SK-N-SH treated with all-trans-retinoic acid at 6 μM for 48 hours (cell line): ENCODE results near the gene GLI2.

Source experiments
- ARNTL ChIP-seq: fragments of 450-650 bp; formaldehyde crosslinking; IDR thresholded peaks from 2 replicates; pipeline ENCODE4 v1.5.0; 2020; ENCODE audit warnings: low read depth, mild to moderate bottlenecking, moderate library complexity, borderline replicate concordance
- BACH2 ChIP-seq: fragments of 250-450 bp; sonication (Bioruptor Pico); IDR thresholded peaks from 2 replicates; pipeline ENCODE4 v1.9.0; 2021; ENCODE audit warnings: mild to moderate bottlenecking, borderline replicate concordance
- ESRRG ChIP-seq: fragments of 250-450 bp; sonication (Bioruptor Pico); IDR thresholded peaks from 2 replicates; pipeline ENCODE4 v1.6.1; 2021; ENCODE audit warnings: mild to moderate bottlenecking
- GLIS3 ChIP-seq: fragments of 250-450 bp; sonication (Bioruptor Pico); IDR thresholded peaks from 2 replicates; pipeline ENCODE4 v1.5.0; 2020; ENCODE audit warnings: mild to moderate bottlenecking, moderate library complexity
- ISL1 ChIP-seq: fragments of 250-450 bp; sonication (Bioruptor Pico); IDR thresholded peaks from 2 replicates; pipeline ENCODE4 v2.1.2; 2022; ENCODE audit warnings: mild to moderate bottlenecking, moderate library complexity
- PPARA ChIP-seq: fragments of 250-450 bp; sonication (Bioruptor Pico); IDR thresholded peaks from 2 replicates; pipeline ENCODE4 v1.5.0; 2020; ENCODE audit warnings: mild to moderate bottlenecking, borderline replicate concordance
- TOX ChIP-seq: fragments of 250-450 bp; sonication (Bioruptor Pico); IDR thresholded peaks from 2 replicates; pipeline ENCODE4 v1.8.0; 2021; ENCODE audit warnings: mild to moderate bottlenecking, moderate library complexity, borderline replicate concordance
- ZC3H10 ChIP-seq: fragments of 250-450 bp; sonication (Bioruptor Pico); IDR thresholded peaks from 2 replicates; pipeline ENCODE4 v1.5.1; 2021; ENCODE audit warnings: mild to moderate bottlenecking, moderate library complexity
- ZFP3 ChIP-seq: fragments of 250-450 bp; sonication (Bioruptor Pico); IDR thresholded peaks from 2 replicates; pipeline ENCODE4 v1.5.0; 2020; ENCODE audit warnings: mild to moderate bottlenecking, moderate library complexity
- ZNF70 ChIP-seq: fragments of 450-650 bp; formaldehyde crosslinking; IDR thresholded peaks from 2 replicates; pipeline ENCODE4 v1.5.0; 2020; ENCODE audit warnings: mild to moderate bottlenecking, moderate library complexity
- ZNF8 ChIP-seq: fragments of 450-650 bp; formaldehyde crosslinking; IDR thresholded peaks from 2 replicates; pipeline ENCODE4 v1.5.0; 2020; ENCODE audit warnings: mild to moderate bottlenecking, moderate library complexity
- TF ChIP-seq, protein P1 (sequence below): fragments of 250-450 bp; sonication (Bioruptor Pico); IDR thresholded peaks from 2 replicates; pipeline ENCODE4 v1.5.1; 2020; ENCODE audit warnings: low read depth, mild to moderate bottlenecking, moderate library complexity
- TF ChIP-seq, protein P2 (sequence below): fragments of 250-450 bp; sonication (Bioruptor Pico); IDR thresholded peaks from 2 replicates; pipeline ENCODE4 v1.5.0; 2020; ENCODE audit warnings: mild to moderate bottlenecking, moderate library complexity
- TF ChIP-seq, protein P3 (sequence below): fragments of 250-450 bp; sonication (Bioruptor Pico); IDR thresholded peaks from 2 replicates; pipeline ENCODE4 v1.5.1; 2021; ENCODE audit warnings: mild to moderate bottlenecking, moderate library complexity

- TF ChIP-seq TOX (no peak), ZNF70 (CRISPR knock-in tag) (no peak), ISL1 (CRISPR knock-in tag) (no peak), ZFP3 (CRISPR knock-in tag) (no peak), ESRRG (CRISPR knock-in tag) (no peak), ARNTL (CRISPR knock-in tag) (no peak), ZC3H10 (CRISPR knock-in tag) (no peak), BACH2 (CRISPR knock-in tag) (no peak), PPARA (CRISPR knock-in tag) (no peak), ZNF8 (CRISPR knock-in tag) (no peak), GLIS3 (CRISPR knock-in tag) (no peak)
- TF ChIP-seq, protein P1, sequence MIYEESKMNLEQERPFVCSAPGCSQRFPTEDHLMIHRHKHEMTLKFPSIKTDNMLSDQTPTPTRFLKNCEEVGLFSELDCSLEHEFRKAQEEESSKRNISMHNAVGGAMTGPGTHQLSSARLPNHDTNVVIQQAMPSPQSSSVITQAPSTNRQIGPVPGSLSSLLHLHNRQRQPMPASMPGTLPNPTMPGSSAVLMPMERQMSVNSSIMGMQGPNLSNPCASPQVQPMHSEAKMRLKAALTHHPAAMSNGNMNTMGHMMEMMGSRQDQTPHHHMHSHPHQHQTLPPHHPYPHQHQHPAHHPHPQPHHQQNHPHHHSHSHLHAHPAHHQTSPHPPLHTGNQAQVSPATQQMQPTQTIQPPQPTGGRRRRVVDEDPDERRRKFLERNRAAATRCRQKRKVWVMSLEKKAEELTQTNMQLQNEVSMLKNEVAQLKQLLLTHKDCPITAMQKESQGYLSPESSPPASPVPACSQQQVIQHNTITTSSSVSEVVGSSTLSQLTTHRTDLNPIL (CRISPR knock-in tag): no peak
- TF ChIP-seq, protein P2, sequence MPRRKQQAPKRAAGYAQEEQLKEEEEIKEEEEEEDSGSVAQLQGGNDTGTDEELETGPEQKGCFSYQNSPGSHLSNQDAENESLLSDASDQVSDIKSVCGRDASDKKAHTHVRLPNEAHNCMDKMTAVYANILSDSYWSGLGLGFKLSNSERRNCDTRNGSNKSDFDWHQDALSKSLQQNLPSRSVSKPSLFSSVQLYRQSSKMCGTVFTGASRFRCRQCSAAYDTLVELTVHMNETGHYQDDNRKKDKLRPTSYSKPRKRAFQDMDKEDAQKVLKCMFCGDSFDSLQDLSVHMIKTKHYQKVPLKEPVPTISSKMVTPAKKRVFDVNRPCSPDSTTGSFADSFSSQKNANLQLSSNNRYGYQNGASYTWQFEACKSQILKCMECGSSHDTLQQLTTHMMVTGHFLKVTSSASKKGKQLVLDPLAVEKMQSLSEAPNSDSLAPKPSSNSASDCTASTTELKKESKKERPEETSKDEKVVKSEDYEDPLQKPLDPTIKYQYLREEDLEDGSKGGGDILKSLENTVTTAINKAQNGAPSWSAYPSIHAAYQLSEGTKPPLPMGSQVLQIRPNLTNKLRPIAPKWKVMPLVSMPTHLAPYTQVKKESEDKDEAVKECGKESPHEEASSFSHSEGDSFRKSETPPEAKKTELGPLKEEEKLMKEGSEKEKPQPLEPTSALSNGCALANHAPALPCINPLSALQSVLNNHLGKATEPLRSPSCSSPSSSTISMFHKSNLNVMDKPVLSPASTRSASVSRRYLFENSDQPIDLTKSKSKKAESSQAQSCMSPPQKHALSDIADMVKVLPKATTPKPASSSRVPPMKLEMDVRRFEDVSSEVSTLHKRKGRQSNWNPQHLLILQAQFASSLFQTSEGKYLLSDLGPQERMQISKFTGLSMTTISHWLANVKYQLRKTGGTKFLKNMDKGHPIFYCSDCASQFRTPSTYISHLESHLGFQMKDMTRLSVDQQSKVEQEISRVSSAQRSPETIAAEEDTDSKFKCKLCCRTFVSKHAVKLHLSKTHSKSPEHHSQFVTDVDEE (CRISPR knock-in tag): no peak
- TF ChIP-seq, protein P3, sequence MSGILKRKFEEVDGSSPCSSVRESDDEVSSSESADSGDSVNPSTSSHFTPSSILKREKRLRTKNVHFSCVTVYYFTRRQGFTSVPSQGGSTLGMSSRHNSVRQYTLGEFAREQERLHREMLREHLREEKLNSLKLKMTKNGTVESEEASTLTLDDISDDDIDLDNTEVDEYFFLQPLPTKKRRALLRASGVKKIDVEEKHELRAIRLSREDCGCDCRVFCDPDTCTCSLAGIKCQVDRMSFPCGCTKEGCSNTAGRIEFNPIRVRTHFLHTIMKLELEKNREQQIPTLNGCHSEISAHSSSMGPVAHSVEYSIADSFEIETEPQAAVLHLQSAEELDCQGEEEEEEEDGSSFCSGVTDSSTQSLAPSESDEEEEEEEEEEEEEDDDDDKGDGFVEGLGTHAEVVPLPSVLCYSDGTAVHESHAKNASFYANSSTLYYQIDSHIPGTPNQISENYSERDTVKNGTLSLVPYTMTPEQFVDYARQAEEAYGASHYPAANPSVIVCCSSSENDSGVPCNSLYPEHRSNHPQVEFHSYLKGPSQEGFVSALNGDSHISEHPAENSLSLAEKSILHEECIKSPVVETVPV: no peak
These were observed 49.0 kb upstream of the GLI2 start for GRCh38 chr2:120686511-120687168.
